SK-N-SH treated with all-trans-retinoic acid at 6 μM for 48 hours (cell line): ENCODE measurements around the gene CDC42SE2.

ENCODE experiments used
- ATAC-seq: fragments of 200-7000 bp; cut with Tn5 transposase; 3 replicates; pipeline ENCODE4 v1.9.1; 2020; ENCODE audit warnings: mild to moderate bottlenecking, moderate library complexity
- CREB5 ChIP-seq: fragments of 250-450 bp; sonication (Bioruptor Pico); IDR thresholded peaks from 2 replicates; pipeline ENCODE4 v1.5.1; 2020; ENCODE audit warnings: low read depth, mild to moderate bottlenecking, moderate library complexity
- CSDC2 ChIP-seq: fragments of 250-450 bp; sonication (Bioruptor Pico); IDR thresholded peaks from 2 replicates; pipeline ENCODE4 v1.5.0; 2020; ENCODE audit warnings: mild to moderate bottlenecking, moderate library complexity
- CSRNP3 ChIP-seq: fragments of 250-450 bp; sonication (Bioruptor Pico); IDR thresholded peaks from 2 replicates; pipeline ENCODE4 v1.5.1; 2021; ENCODE audit warnings: mild to moderate bottlenecking, moderate library complexity
- GLIS3 ChIP-seq: fragments of 250-450 bp; sonication (Bioruptor Pico); IDR thresholded peaks from 2 replicates; pipeline ENCODE4 v1.5.0; 2020; ENCODE audit warnings: mild to moderate bottlenecking, moderate library complexity
- OSR1 ChIP-seq: fragments of 250-450 bp; sonication (Bioruptor Pico); IDR thresholded peaks from 2 replicates; pipeline ENCODE4 v1.8.0; 2022; ENCODE audit warnings: moderate library complexity, mild to moderate bottlenecking, inconsistent platforms
- PATZ1 ChIP-seq: fragments of 250-450 bp; sonication (Bioruptor Pico); IDR thresholded peaks from 2 replicates; pipeline ENCODE4 v1.8.0; 2020; ENCODE audit warnings: mild to moderate bottlenecking, moderate library complexity, borderline replicate concordance
- PPARA ChIP-seq: fragments of 250-450 bp; sonication (Bioruptor Pico); IDR thresholded peaks from 2 replicates; pipeline ENCODE4 v1.5.0; 2020; ENCODE audit warnings: mild to moderate bottlenecking, borderline replicate concordance
- RARB ChIP-seq: fragments of 250-450 bp; sonication (Bioruptor Pico); IDR thresholded peaks from 2 replicates; pipeline ENCODE4 v1.8.0; 2021; ENCODE audit warnings: mild to moderate bottlenecking, moderate library complexity
- TCF4 ChIP-seq: fragments of 250-450 bp; sonication (Bioruptor Pico); IDR thresholded peaks from 2 replicates; pipeline ENCODE4 v1.8.0; 2021; ENCODE audit warnings: mild to moderate bottlenecking, moderate library complexity, borderline replicate concordance
- TOX ChIP-seq: fragments of 250-450 bp; sonication (Bioruptor Pico); IDR thresholded peaks from 2 replicates; pipeline ENCODE4 v1.8.0; 2021; ENCODE audit warnings: mild to moderate bottlenecking, moderate library complexity, borderline replicate concordance
- TSHZ2 ChIP-seq: fragments of 250-450 bp; sonication (Bioruptor Pico); IDR thresholded peaks from 2 replicates; pipeline ENCODE4 v1.5.0; 2020; ENCODE audit warnings: mild to moderate bottlenecking, moderate library complexity
- ZFP3 ChIP-seq: fragments of 250-450 bp; sonication (Bioruptor Pico); IDR thresholded peaks from 2 replicates; pipeline ENCODE4 v1.5.0; 2020; ENCODE audit warnings: mild to moderate bottlenecking, moderate library complexity
- ZFP30 ChIP-seq: fragments of 450-650 bp; formaldehyde crosslinking; IDR thresholded peaks from 2 replicates; pipeline ENCODE4 v1.5.0; 2022; ENCODE audit warnings: mild to moderate bottlenecking, moderate library complexity
- ZNF70 ChIP-seq: fragments of 450-650 bp; formaldehyde crosslinking; IDR thresholded peaks from 2 replicates; pipeline ENCODE4 v1.5.0; 2020; ENCODE audit warnings: mild to moderate bottlenecking, moderate library complexity

Gene CDC42SE2

GRCh38 chr5:131392466-131393095 is 128.7 kb downstream of the CDC42SE2 start (continued):
- TF ChIP-seq CREB5 (no peak), PPARA (no peak), CSDC2 (CRISPR knock-in tag) (no peak), GLIS3 (CRISPR knock-in tag) (no peak), ZFP30 (CRISPR knock-in tag) (no peak), ZNF70 (CRISPR knock-in tag) (no peak), TCF4 (CRISPR knock-in tag) (no peak), RARB (CRISPR knock-in tag) (no peak)

- ATAC-seq = no peak
- TF ChIP-seq TSHZ2 (CRISPR knock-in tag) (no peak), PPARA (no peak), PATZ1 (CRISPR knock-in tag) (no peak)
These were observed 129.7 kb downstream of the CDC42SE2 start for GRCh38 chr5:131393498-131393968.

DNA sequence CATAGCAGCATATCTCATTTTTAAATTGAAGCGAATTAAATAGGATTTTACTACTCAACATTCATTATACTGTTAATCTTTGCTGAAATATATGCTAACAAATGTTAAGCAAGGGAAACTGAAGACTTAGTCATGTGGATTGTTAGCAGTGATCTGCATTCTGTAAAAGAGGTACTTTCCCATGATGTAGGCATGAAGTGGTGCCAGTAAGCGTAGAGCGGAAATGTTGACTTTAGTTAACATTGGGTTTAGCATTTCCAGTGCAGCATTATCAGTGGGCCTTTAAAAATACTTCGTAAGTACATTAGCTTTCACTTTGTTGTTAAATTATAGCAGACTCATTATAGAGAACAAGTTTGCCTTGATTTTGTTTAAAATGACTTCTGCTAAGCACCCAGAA is 130.3 kb downstream of the CDC42SE2 start:
- no peak for ATAC-seq
- no peak for TF ChIP-seq TOX
- TF ChIP-seq ZFP3 = no peak
- TF ChIP-seq CSDC2 (CRISPR knock-in tag) = no peak
- no peak for TF ChIP-seq OSR1
- no peak for TF ChIP-seq TSHZ2 (CRISPR knock-in tag)
- TF ChIP-seq ZFP30 (CRISPR knock-in tag) = no peak
- TF ChIP-seq CSRNP3 = no peak
- TF ChIP-seq, all 23 proteins: peak for 0

DNA sequence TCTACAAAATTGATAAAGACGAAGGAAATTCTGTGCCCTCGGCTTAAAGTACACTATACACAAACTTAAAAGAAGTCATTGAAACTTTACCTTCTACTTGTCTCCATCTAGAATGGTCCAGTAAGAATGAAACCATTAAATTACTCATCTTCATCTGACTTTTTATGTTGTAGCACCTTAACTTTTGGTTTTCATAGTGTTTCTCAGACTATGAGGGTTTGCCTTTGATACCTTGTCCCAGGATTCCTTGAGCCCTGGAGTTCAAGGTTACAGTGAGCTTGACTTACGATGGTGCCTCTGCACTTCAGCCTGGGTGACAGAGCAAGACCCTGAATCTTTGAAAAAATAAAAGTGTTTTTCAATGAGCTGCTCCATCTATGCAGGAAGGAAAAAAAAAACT is 132.2 kb downstream of the CDC42SE2 start:
- no peak for ATAC-seq
- TF ChIP-seq PATZ1 (CRISPR knock-in tag) = no peak
